Dedifferentiated amniotic fluid mesenchymal stem cell (primary cell): ENCODE measurements around the gene NRXN3.
A peak's percentile ranks its signal among the peaks of the same experiment; 100 is the strongest.

Source experiments
- DNase-seq: peaks from one replicate; pipeline ENCODE4 v3.0.0-alpha.2; 2016; ENCODE audit errors: extremely low spot score

The NRXN3 gene

DNA sequence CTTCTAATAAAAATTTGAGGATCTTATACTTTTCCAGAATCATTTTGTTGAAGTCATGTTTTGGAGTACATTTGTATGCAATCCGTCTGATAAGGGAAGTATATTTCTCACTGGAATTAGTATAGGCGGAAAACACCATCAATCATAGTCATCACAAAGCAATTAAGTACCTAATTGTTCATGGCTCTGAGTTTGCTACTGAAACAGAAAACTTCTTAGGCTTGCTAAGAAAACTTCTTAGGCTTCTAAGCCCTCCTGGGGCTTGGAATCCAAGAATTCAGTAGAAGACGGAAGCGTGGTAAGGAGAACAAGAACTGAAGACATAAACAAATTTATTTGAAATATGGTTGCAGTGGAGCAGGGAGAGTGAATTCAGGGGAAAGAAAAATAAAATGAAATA, 1404.9 kb downstream of the NRXN3 start:
- DNase-seq = no peak

DNA sequence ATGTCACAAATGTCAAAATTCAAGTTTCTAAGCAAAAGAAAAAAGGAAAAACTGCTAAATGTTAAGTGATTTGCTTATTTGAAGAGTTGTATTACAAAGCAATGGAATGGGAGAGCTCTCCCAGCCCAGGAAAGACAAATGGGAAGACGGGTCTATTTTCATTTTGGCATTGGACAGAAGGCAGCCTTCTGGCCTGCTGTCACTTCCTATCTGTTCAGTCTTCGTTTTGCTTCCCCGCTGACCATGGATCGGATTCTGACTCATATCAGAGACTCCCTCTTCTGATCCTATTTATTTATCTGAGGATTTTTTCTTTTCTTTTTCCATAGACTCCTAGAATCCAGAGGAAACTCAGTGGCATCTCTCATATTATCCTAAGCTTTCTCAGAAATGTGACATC, 1406.3 kb downstream of the NRXN3 start:
- no peak for DNase-seq

DNA sequence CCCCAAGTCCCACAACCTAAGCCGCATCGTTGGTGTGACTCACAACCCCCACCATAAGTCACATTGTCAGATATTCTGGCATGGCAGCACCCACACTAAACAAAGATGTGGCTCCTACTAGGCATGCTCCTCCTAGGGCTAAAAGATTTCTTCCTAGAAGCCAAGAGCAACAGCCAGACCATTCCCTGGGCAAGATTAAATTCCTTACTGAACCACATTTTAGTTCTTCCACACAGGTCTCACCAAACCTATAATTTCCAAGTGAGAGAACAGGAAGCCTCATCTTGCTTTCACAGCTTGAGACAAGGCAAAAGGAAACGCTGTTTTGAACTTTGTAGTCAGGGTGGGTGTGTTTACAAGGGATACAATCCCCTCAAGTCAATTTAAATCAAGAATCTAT, 1408.3 kb downstream of the NRXN3 start:
- no peak for DNase-seq

DNA sequence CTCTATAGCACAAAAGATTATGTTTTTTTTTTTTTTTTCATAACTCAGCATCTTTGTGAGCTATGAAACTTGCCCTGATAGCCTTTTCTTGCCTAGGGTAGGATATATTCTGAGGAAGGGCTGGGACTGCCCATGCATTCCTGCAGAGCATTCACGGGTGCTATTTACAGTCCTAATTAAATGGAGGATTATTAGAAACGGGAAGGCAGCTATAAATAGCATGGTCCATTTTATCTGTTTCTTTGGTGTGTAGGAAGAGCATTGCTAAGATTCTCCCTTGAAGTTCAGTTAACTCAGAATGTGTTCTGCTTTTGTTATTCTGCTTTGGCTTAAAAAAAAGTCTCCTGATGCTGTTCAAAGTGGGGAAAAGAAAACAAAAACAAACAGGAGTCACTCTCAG, 1410.2 kb downstream of the NRXN3 start:
- no peak for DNase-seq

DNA sequence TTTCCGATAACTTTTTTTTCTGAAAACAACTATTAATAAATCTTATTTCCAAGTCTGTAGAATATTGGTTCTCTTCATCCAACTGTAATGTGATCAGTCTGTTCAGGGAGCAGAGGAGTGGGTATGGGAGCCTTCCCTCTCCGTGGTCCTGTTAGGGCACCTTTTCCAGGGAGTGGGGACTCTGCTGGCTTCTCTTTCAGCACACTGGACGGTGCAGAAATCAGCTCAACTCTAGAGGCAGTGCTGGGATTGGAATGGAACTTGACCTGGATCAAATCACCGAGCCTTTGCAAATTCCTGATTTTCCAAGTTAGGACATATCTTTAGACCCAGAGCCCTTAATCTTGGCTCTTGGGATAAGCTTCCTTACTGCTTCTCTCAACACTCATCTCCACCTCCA, 1410.7 kb downstream of the NRXN3 start:
- DNase-seq = no peak

DNA sequence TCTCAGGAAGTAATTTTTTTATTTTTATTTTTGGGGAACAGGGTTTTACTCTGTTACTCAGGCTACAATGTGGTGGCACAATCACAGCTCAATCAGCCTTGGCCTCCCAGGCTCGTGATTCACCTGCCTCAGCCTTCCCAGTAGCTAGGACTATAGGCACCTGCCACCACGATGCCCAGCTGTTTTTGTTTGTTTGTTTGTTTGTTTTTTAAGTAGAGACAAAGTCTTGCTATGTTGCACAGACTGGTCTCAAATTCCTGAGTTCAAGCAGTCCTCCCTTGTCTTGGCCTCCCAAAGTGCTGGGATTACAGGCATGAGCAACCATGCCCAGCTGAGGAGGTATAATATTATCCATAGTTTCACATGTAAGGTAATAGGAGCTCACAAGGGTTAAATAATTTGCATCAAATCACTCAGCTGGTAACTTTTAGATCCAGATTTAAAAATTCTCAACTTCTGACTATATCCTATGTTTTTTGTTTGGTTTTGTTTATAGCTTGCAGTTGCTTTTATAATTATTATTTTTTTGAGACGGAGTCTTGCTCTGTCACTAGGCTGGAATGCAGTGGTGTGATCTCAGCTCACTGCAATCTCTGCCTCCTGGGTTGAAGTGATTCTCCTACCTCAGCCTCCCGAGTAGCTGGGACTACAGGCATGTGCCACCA, 1411.9 kb downstream of the NRXN3 start:
- no peak for DNase-seq

DNA sequence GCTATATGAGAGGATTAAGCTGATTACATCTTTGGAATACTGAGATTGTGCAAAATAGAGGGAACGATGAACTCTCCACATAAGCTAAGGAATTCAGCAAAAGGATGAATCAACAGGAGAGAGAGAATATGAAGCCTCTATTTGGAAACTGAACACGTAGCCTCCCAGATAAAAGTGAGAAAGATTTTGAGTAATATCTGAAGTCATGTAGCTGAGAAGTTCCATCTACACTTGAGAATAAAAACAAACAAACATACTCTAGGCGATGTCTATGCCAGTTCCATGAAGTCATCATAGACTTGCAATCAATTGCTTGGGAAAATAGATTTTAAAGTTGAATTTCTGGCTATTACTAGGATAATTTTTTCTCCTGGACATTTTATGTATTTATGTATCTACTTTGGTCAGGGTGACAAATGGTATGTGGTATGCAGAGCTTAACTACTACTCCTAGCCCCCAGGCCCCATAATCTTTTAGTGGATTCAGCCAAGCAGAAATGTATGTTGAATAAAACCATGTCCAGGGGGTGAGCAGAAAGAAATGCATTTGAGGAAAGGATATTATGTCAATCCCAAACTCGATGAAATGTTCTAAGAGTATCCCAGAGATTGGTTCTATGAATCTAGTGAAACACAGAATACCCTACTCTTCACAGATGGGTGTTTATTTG, 1413.7 kb downstream of the NRXN3 start:
- DNase-seq = peak; percentile 63

DNA sequence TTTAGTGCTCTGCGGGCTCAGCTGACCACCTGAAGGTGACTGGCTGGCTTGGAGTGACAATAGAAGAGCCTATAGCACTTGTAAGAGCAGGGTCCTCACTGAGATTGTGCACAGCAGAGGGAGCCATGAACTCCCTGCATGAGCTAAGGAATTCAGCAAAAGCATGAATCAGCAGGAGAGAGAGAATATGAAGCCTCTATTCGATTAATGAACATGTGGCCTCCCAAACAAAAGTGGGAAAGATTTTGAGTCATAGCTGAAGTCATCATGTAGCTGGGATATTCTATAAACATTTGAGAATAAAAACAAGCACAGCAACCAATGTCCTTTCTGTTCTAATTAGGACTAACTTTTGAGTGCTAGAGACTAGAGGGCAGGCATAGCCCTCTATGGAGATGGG, 1414.5 kb downstream of the NRXN3 start:
- DNase-seq = peak; percentile 73

DNA sequence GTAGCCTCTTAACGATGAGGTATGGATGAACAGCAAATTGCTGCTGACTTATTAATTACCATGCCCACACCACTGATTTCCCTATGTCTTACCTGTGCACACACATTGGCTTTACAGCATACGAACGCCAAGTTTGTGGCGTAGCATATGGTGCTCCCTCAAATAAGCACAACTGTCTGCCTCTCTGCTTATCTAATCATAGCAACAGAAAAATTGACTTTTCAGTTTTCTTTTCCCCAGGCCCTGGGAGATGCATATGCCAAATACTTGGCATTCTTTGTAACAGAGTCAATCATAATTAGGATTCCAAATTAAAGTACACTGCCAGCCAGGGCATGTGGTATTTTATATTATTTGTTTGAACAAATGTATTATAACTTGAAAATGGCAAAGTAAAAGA, 1415.7 kb downstream of the NRXN3 start:
- peak; percentile 45 for DNase-seq

DNA sequence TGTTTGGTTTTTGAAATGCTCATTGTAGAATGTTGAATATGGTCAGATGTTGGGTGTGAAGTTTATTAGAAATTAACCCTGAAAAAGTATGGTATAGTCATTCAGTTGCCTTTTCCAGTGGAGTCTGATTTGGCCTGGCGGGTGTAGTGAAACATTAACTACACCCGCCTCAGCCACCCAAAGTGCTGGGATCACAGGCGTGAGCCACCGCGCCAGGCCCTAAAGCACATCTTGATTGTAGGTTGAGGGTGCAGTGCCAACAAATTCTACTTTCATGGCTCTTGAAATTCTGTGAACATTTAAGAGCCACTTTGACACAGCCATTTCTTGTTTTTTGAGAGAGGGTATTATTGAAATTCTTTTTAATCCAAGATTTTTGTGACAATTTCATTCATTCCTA, 1416.2 kb downstream of the NRXN3 start:
- no peak for DNase-seq

DNA sequence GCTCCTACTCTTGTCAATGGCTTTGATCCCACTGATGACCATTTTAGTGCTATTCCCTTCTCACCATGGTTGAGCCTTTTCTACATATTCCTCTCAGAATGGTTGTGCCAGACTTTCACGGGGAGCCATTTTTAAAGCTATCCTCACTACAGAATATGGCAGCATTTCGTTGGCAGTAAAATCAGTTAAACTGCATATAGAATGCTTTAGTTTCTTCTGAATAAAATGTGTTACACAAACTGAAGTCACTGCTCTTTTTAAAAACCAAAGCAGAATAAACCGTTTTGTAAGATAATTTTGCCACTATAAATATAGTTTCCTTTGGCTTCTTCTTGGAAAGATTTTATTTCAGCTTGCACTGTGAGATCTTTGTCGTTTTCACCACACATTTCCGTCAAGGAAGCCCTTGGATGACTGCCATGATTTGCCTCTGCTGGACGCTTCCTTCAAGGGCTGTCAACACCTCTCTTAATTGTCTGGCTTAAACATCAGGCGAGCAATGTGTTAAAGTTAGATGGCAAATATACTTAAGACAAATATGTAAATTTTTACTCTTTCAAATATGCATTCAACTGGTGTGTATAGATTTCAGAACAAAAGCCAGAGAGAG, 1416.9 kb downstream of the NRXN3 start:
- DNase-seq = no peak

DNA sequence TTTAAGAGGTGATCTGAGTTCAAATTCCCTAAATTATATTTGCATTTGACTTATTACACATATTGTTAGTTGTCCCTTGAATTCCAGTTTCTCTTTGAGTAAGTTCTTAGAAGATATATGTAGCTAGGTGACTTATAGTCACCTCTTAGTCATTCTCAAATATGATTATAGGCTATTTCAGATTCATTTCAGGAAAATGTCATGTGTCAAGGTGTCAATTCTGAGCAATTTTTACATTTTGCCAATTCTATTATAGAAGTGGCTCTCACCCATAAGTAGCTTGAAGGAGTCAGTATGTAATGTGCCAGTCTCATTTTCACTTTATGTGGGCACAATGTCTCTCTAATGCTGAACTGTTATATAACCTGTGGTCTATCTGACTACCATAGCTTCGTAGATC, 1417.7 kb downstream of the NRXN3 start:
- no peak for DNase-seq

DNA sequence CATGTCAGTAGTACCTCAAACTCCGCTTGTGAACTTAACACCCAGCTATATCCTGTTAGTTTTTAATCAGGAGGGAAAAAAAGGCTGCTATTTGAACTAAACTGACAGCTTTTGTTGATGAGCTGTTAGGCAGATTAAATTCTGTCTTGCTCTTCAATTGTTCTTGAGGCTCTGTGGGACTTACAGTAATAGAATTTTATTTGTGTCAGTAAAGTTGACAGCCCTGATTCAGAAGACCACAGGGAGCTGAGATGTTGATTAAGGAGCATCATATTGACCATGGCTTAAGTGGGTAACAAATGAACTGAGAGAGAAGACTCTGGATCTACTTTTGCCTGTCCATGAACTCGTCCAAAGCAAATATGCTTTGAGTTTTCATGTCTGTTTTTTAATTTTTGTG, 1418.2 kb downstream of the NRXN3 start:
- DNase-seq = no peak

DNA sequence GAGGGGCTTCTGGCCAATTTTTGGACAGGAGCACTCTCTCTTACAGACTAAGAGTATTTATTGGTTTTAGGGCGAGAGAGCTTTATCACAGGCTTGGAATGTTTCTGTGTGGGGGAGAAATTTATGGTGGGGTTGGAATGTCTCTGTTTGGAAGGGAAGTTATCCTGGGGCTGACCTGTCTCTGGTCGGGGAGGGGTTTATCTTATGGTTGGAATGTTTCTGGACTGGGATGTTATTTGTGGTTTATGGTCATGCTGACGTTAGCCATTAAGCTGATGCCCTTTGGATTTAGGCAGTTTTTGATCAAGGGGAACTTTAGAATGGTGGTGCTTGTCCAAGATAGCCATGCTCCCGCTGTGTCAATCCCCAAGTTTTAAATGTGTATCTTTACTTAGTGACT, 1426.4 kb downstream of the NRXN3 start:
- no peak for DNase-seq

DNA sequence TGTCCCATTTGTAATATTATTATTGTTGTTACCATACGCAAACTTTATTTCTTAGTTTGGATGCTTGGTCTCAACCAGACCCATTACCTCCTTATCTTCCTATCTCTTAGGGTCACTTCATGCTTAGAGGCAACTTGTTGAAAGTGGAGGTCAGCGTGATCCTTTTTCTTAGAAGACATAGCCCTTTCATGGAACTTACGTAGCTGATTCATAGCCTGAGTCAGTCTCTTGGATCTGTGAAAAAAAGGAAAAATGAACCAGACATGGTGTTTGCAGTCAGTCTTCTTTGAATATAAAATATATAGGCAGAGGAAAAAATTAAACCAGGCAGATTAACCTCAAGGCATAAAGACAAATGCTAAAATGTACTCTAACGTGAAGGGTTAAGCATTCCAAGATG, 1427.4 kb downstream of the NRXN3 start:
- no peak for DNase-seq

DNA sequence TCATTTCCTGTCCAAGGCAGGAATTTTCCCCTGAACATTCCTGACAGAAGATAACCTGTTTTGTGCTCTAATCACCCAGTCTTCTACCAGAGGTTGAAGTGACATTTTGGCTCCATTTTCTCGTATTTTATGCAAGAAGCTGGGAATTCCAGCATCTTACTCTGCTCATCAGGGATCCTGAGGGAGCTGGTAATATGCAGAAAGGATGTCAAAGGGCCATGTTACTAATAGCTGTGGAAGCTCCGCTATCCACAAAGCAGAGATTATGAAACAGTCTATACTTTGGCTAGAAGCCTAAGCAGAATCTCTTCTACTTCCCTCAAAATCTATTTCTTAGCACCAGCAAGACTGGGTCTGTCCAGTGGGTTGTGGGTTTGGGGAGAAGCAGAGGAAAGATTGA, 1428.2 kb downstream of the NRXN3 start:
- no peak for DNase-seq

DNA sequence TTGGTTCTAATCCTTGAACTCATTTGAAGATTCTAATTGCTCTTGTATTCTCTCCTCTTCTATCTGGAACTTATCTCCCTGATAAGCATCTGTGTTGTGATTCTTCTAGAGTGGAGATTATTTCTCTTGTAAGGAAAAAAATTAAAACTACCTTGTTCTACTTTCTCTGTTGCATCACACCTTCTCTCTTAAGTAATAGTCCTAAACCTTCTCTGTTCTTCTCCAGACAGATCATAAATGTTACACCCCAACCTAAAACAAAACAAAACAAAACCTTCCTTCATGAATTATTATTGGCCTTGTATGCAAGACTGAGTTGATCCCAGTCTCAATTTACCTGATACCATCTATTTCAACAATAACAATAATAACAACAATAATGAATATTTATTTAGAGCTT, 1429.1 kb downstream of the NRXN3 start:
- no peak for DNase-seq

DNA sequence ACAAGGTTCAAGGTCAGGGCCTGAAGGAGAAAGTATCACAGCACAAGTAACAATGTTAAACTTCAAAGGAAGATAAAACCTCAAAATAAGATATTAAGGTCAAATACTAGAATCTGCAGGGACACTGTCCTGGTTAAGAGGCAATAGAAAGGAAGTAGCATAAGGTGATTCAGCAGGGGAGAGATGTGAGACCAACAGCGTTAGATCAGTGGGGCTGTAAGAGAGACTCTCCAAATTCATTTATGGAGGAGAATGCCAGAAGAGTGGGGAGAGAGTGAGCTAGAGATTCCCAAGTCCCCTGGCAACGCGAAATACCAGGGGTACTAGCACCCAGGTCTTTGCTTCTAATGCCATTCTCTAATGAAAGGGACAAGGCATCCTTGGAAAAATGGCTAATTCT, 1430.2 kb downstream of the NRXN3 start:
- no peak for DNase-seq

DNA sequence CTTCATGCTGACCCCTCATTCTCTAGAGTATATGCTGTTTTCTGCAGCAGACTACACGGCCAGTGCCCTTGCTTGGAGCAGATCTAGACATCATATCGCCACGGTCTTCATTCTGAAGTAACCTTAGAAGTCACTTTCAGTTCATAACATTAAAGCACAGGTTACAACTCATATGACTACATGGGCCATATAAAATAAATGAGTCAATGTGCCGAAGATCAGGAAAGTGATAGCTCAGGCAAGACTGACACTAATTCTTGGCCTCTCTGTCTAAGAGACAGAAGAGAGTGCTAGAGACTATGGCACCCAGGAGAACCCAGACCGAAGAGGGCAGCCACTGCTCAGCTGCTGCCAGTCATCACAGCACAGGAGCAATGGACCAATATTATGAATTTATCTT, 1431.4 kb downstream of the NRXN3 start:
- DNase-seq = no peak

DNA sequence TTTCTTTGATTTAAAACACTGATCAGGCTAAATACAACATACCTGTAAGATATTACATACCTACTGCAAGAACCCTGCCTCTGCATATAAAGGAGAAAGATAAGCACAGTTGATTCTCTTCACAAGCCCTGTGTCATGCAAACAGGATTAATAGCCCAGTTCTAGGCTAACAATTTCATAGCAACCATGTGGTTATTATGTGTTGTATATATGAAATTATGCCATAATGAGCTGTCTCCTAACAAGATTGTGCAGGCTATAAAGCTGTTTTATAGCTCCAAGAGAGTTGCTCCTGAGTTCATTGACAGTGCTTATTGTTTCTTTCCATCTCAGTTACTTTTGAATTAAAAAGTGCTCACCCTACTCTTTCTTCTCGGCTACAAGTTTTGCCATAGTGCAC, 1431.9 kb downstream of the NRXN3 start:
- DNase-seq = no peak

DNA sequence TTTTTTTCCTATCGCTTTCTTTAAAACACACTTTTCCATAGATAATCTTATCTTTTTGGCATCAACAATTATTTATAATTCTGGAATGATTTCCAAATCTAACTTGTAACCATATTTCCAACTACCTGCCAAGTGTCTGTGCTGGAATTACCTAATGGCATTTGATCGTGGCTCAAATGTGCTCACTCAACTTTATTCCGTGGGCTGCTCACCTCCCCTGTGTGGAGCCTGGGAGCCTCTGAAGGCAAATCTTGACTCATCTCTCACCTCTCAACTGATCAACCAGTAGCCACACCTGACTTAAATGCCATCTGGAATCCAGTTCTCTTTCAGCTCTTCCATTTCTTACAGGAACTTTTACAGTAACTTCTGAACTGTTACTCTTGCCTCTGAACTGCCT, 1432.6 kb downstream of the NRXN3 start:
- DNase-seq = no peak

DNA sequence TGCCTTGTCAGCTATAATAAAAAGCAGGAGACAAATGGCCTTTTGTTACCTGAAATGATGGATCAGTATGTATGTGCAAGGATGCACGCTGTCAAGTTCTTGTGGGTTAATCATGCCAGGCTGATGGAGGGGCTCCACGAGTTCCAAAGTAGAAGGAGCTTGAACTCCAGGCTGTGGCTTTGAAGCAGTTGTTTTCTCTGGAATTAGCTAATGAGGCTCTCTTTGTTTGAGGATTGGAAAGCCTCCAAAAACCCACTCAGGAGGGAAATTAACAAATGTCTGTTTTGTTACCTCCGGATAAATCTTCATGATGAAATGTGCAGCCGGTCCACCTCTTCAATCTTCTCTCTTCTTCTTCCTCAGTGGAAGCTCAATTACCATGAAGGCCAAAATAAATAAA, 1435.7 kb downstream of the NRXN3 start:
- DNase-seq = no peak

DNA sequence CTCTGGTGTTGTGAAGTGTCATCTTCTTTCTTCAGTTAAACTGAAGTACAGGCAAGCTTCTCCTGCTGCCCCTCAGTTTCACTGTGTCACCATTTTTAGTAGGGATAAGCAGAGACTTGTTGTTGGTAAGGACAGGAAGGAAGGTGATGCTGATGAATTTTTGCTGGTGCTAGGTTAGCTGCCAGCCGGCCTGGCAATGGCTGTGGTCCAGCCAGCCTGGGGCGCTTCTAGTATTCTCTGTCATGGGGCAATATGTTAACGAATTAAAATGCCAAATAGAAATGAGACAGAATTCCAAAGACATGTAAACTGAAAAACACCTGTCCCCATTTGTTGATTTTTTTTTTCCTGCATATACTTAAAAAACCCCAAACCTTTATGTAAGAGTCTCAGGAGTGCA, 1438.3 kb downstream of the NRXN3 start:
- no peak for DNase-seq

DNA sequence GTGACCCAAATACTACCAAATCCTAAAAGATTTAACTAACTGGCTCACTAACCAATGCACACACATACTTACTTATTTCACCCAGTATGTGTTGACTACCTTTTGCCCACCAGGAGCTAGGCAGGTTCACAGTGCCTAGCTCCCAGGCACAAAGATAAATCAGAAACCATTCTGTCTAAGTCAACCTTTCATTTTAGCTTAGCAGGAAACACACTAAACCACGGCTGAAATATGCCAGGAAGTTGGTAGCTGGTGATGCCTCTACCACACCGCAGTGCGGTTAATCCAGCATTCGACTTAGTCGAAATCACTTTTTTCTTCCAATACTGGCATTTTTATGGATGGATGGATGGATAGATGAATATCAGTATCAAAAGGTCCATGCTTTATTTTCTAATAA, 1443.5 kb downstream of the NRXN3 start:
- no peak for DNase-seq
